OCI-M2 (cell line): ENCODE data around the gene CD52.
"Not testable (repeated sequence)": the region's sequence is repeated elsewhere in the genome, so short reads cannot be mapped to it uniquely, and the experiment has no call there.

Source experiments
- DNase-seq: peaks from one replicate; lab custom pipeline; 2025; ENCODE audit not compliant: unreplicated experiment; lab: John Stamatoyannopoulos, UW

The CD52 gene

GRCh38 chr1:26283871-26284596 is 33.7 kb upstream of the CD52 start:
- no peak for DNase-seq

DNA sequence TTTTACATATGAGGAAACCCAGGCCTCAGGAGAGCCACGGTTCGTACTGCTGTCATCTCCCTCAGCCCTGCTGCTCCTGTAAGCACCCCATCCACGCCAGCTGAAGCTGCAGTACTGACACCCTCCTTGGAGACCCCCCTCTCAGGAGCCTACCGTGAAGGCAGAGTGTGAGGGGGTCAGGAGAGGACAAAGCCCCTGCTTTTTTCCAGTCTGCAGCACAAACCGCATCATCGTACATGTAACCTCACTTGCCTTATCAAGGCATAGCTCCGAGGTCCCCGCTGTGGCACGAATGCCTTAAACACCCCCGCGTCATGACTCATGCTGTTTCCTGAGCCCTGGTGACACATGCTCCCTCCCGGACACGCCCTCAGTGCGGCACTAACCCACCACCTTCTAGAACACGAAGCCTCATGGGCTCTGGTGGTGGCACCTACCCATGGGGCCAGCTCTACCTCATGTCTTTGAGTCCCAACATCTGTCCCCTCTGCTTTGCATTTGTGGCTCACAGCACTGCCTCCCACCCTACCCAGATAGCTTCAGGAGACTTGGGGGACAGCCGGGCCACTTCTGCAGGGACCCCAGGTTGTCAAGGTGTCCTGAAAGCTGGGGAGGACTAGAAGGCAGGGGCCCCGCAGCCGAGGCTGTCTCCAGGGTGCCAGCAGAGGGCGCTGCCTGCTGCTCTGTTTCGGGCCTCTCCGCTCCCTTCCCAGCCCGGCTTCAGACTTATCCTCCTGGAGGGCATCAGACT is 33.0 kb upstream of the CD52 start:
- peak; percentile 81 for DNase-seq

DNA sequence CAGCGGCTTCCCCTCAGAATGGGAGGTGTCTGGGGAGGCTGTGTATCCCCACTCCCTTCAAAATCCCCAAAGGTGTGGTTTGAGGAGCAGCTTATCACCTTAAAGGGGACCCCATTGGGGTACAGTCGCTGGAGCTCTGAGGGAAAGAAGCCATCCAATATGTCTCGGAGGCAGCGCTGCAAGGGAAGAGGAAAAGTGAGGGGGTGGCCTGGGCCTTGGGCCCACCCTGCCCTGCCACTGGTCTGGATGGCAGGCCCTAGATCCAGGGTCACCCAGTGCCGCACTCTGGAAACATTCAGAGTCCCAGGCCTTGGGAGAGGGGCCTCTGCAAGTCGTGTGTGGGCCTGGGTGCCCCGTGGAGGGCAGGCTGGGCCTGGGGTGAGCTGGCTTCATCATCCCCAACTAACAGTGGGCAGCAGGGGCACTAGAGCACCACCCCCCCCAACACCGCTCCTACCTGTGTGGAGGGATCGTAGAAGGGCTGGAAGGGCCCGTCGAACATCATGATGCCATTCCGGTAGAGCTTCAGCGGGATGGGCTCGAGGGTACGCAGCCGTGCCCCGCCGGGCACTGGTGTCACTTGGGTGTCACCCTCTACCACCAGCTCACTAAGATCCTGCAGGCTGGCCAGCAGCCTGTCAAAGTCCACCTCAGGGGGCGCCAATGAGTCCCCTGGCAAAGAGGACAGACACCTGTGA is 32.2 kb upstream of the CD52 start:
- DNase-seq = no peak

- no peak for DNase-seq
These were observed 31.7 kb upstream of the CD52 start for GRCh38 chr1:26286064-26286416.

GRCh38 chr1:26287033-26287711 is 30.6 kb upstream of the CD52 start:
- no peak for DNase-seq

DNA sequence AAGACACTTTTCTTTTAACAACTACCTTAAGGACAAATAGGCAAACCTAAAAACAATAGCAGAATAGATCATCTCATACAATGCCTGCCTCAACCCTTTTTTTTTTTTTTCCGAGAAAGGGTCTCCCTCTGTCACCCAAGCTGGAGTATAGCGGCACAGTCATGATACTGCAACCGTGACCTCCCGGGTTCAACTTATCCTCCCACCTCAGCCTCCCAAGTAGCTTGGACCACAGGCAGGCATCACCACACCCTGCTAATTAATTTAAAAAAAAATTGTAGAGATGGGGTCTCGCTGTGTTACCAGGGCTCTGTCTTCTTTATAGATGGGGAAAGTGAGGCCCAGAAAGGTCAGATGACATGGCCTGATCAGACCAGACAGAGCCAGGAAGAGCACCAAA is 29.9 kb upstream of the CD52 start:
- DNase-seq = no peak

DNA sequence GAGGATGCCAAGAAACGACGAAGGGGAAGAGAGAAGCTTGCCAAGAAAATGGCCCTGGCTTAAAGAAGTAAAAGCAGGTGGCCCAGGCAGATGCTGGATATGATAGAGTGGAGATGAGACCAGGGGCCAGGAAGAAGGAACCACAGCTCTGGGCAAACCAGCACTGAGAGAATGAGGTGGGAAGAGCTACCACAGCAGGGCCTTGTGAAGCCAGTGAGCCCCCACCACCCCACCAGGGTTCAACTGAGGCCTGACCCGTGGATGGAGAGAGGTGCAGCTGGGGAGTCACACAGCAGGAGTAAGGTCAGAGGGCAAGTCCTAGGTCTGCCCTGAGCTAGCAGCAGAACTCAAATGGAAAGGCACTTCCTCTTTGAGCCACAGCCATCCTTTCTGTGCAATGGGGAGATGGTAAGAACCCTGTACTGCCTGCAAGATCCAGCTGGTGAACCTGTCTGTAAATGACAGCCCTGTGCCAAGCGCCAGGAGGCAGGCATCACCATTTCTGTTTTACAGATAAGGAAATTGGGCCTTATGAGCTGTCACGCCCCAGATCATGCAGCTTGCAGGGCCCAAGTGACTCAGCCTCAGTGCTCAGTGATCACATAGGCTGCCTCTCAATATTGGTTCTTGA is 29.3 kb upstream of the CD52 start:
- DNase-seq = no peak

GRCh38 chr1:26289158-26290059 is 28.3 kb upstream of the CD52 start:
- no peak for DNase-seq

DNA sequence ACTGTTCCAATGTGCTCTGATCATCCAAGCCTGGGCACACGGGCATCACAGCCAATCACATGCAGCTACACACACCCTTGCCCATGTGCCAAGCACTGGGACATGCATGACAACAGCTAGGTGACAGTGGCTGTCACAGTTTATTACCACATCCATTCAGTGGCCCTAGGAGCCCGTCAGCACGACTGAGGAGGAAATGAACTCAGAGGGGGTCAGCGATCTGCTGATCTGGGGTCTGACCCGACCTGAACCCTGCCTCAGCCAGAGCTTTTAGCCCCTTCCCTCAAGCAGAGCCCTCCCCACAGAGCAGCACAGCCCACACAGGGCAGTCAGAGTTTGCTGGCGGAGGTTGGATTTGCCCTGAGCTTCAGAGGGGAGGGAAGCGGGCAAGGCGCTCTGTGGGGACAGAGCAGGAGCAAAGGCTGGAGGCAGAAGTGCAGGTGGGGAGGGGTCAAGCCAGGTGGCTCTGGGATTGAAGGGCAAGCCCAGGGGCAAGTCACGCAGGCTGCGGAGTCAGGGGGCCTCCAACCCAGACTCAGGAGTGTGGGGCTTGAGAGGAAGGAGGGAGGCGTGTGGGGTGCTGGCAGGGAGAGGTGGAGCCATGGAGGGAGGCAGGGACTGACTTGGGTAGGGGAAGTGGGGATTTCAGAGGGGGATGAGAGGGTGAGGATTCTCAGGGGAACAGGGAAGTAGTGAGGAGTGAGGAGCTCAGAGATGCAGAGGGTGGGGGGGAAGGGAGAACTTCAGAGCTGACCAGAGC is 27.5 kb upstream of the CD52 start:
- no peak for DNase-seq

GRCh38 chr1:26290882-26291261 is 26.9 kb upstream of the CD52 start:
- no peak for DNase-seq

- no peak for DNase-seq
These were observed 26.3 kb upstream of the CD52 start for GRCh38 chr1:26291433-26291832.

- no peak for DNase-seq
These were observed 25.8 kb upstream of the CD52 start for GRCh38 chr1:26291939-26292338.

GRCh38 chr1:26292735-26293134 is 25.0 kb upstream of the CD52 start:
- not testable (repeated sequence) for DNase-seq

DNA sequence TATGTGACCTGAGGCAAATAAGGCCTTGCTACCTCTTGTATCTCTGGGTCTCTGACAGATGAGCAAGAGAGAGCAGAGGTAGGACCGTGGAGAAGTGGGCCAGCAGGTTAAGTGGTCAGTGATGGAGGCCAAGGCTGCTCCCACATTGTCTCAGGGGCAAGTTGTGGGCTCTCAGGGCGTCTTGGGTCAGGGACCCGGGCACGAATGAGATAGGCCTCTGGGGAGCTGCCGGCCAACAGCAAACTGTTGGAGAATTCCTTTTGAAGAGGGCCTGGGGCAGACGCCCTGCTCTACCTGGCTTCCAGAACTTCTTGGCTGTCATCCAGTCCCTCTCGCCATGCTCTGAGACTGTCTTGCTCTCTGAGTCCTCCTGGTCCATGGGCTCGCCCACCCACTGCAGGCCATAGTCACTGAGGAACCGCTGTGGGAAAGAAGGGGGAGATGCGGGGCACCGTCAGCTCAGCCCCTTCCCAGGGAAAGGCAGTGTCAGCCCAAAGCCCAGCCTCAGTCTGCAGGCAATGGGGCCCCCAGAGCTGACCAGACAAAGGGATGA is 23.8 kb upstream of the CD52 start:
- DNase-seq = no peak

DNA sequence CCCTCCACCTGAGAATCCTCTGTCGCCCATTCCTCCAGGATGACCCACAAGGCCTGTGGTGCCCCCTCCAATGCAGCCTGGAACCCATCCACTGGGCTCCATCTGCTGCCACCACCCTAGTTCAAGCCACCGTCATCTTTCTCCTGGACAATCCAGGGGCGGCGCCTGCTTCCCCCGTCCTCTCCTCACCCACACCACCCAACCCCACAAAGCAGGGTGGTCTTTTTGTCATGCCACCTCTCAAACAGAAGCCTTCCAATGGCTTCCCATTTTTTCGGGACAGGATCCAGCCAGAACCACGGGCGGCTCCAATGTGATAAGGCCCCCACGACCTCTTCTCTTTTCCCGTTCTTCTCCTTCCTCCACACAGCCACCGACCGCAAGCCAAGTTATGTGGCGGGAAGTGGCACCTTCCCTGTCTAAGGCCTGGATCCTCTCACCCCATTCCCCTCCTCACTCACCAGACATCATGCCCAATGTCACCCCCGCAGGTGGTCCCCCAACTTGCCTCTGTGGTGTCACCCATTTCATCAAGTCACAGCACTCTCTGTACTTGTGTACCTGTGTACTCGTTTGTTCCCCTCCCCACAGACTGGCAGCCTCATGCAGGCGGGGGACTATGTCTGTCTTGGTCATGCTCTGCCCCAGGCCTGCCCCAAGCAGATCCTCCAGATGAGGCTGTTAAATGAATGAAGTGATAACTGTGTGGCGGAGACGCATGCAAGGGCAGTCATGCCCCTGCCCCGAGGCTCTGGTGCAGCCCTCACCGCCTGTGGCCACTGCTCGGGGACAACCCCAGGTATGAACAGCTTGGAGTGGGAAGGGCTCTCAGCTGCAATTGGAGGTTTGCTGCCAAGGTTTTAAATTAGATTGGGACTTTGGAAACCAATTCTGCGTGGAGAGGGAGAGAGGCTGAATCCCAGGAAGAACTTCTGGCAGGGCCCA is 22.3 kb upstream of the CD52 start:
- no peak for DNase-seq

- no peak for DNase-seq
These were observed 21.3 kb upstream of the CD52 start for GRCh38 chr1:26296340-26297056.

- DNase-seq = no peak
These were observed 20.5 kb upstream of the CD52 start for GRCh38 chr1:26297057-26297790.
